ENCODE data around the gene MT1A.

GRCh38 chr16:56631197-56631596 lies 7.3 kb upstream of the MT1A start:
- TF ChIP-seq YY1 (IDR thresholded peaks at IDR 0.05; ENCODE audit: extremely low read depth, insufficient replicate concordance, low read depth, low read length) (no peak), EZH2 (IDR thresholded peaks at IDR 0.05) (no peak)

All from HCT116 (cell line).